Measurements from ENCODE around the gene ATG4C.

ATG4C gene

GRCh38 chr1:62904856-62905225, 120.9 kb downstream of the ATG4C start:
- DNase-seq (ENCODE audit: low read depth): no peak

GRCh38 chr1:62905309-62905708, 121.4 kb downstream of the ATG4C start:
- no peak for DNase-seq (ENCODE audit: low read depth)

- no peak for DNase-seq (ENCODE audit: low read depth)
These were observed 121.9 kb downstream of the ATG4C start for GRCh38 chr1:62905872-62906271.

DNA sequence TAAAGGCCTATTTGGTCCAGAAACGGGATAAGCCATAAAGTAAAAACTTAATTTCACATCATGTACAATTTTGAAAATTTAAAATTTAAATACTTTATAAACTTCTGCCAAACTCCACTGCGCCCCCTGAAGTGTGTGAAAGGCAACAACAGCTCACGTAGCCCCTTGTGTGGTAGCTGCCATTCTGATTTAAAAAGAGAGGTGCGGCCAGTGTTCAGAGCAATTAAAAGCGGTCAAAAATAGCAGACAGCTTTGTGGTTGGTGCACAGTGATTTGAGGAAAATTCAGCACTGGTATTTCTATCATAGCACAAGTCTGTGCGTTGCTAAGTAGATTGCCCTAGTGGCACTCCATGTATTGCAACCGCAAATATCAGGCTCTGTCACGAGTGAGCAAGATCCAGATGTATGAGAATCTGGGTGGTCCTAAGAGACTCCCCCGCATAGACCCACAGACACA, 122.5 kb downstream of the ATG4C start:
- DNase-seq (ENCODE audit: low read depth): no peak

GRCh38 chr1:62908168-62908695, 124.3 kb downstream of the ATG4C start:
- no peak for DNase-seq (ENCODE audit: low read depth)

DNA sequence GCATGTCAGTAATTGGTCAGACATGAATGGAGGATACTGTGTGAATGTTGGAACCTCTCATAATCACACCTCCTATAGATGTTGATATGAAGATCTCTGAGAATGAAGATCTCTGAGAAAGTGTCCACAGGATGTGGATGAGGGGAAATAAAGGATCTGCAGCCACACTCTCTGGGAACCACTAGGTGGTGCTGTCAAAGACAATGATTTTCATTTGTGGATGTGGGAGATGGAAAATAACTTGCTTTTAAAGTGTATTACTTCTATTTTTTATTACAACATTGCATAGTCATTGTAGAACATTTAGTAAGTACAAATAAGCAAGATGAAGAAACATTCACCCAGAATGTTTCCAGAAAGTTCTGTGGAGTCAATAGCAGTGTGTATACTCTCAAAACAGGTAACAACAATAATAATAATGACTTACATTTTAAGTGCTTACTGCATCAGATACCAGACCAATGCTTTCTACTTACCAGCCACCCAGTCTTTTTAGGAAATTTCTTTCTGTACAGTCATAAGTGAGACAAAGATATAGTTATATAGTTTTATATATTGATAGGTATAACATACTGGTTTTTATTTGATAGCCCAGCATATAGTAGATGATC, 128.2 kb downstream of the ATG4C start:
- no peak for DNase-seq (ENCODE audit: low read depth)
